ENCODE measurements around the gene MAP3K4. TPM values are rescaled to one million over a fixed set of nuclear protein-coding genes. Genes with fewer than 3 reads are reported as not detected.

Gene MAP3K4
- total and polyA plus RNA-seq, 9 donors = 15.6 to 52.3 (median 38.6) TPM

- Histone ChIP-seq H3K4me1 (ENCODE audit: insufficient read depth) (peaks cover 7% of the 10 kb centered on the region), H3K9me3 (no peaks in the 10 kb centered on the region), H3K36me3 (no peaks in the 10 kb centered on the region), H3K27me3 (no peaks in the 10 kb centered on the region), H3K27ac (no peak overlapping the region), H3K4me3 (no peak overlapping the region)
- TF ChIP-seq EP300 (IDR thresholded peaks at IDR 0.05) (no peak), CTCF (IDR thresholded peaks at IDR 0.05) (no peak), POLR2A (IDR thresholded peaks at IDR 0.05) (no peak)
- intact Hi-C loops (cut with DNase I) = no loop called here
- no peak for DNase-seq
- WGBS, 3 donors = 95 to 99% (median 96%) methylated on average over 7 of the region's 7 CpGs
Measured at GRCh38 chr6:161041274-161041673, 49.7 kb downstream of the MAP3K4 start.

GRCh38 chr6:161044335-161044734, 52.8 kb downstream of the MAP3K4 start:
- Histone ChIP-seq H3K9me3 (no peaks in the 10 kb centered on the region), H3K36me3 (no peaks in the 10 kb centered on the region), H3K4me3 (no peak overlapping the region), H3K27ac (no peak overlapping the region), H3K27me3 (no peaks in the 10 kb centered on the region), H3K4me1 (ENCODE audit: insufficient read depth) (no peaks in the 10 kb centered on the region)
- no peak for DNase-seq
- intact Hi-C loops (cut with DNase I) = no loop called here
- 94 to 98% (median 98%) methylated on average over 2 of the region's 2 CpGs for WGBS, 3 donors
- TF ChIP-seq POLR2A (IDR thresholded peaks at IDR 0.05) (no peak), CTCF (IDR thresholded peaks at IDR 0.05) (no peak), EP300 (IDR thresholded peaks at IDR 0.05) (no peak)

- Histone ChIP-seq H3K27me3 (no peaks in the 10 kb centered on the region), H3K9me3 (no peaks in the 10 kb centered on the region), H3K4me1 (ENCODE audit: insufficient read depth) (no peaks in the 10 kb centered on the region), H3K4me3 (no peak overlapping the region), H3K36me3 (no peaks in the 10 kb centered on the region), H3K27ac (no peak overlapping the region)
- intact Hi-C loops (cut with DNase I) = no loop called here
- TF ChIP-seq CTCF (IDR thresholded peaks at IDR 0.05) (no peak), EP300 (IDR thresholded peaks at IDR 0.05) (no peak), POLR2A (IDR thresholded peaks at IDR 0.05) (no peak)
- no peak for DNase-seq
- WGBS, 3 donors = 68 to 79% (median 79%) methylated on average over 7 of the region's 7 CpGs
Measured at GRCh38 chr6:161048641-161049040, 57.1 kb downstream of the MAP3K4 start.

- H3K36me3 ChIP-seq = no peaks in the 10 kb centered on the region
- H3K4me3 ChIP-seq = no peak overlapping the region
- no peaks in the 10 kb centered on the region for H3K27me3 ChIP-seq
- no peaks in the 10 kb centered on the region for H3K4me1 ChIP-seq (ENCODE audit: insufficient read depth)
- intact Hi-C loops (cut with DNase I) = no loop called here
- H3K9me3 ChIP-seq = no peaks in the 10 kb centered on the region
- 92 to 96% (median 93%) methylated on average over 7 of the region's 7 CpGs for WGBS, 3 donors
- no peak overlapping the region for H3K27ac ChIP-seq
- no peak for TF ChIP-seq CTCF (IDR thresholded peaks at IDR 0.05)
- no peak for TF ChIP-seq EP300 (IDR thresholded peaks at IDR 0.05)
- no peak for TF ChIP-seq POLR2A (IDR thresholded peaks at IDR 0.05)
- no peak for DNase-seq
Measured at GRCh38 chr6:161050134-161050765, 58.7 kb downstream of the MAP3K4 start.

Measured in ovary (tissue), 9 donors.